K562 (cell line): ENCODE measurements around the gene IL20RA. TPM values are rescaled to one million over a fixed set of nuclear protein-coding genes. Genes with fewer than 3 reads are reported as not detected.

Experiments used
- ATAC-seq: fragments of 200-7000 bp; cut with Tn5 transposase; 3 replicates; pipeline ENCODE4 v1.9.1; 2020; ENCODE audit warnings: moderate library complexity
- BruUV-seq: library from RNA; stranded (reverse); fragments of 400-500 nt; replicated peaks from 2 replicates; lab custom pipeline; 2021; lab: Mats Ljungman, UMichigan
- CTCF ChIA-PET: fragments of 300-600 bp; formaldehyde crosslinking; extraction: SDS; loops from one replicate; lab custom pipeline; 2021; ENCODE audit warnings: low intra/inter-chr PET ratio; lab: Yijun Ruan, JAX
- POLR2A ChIA-PET: fragments of 300-600, 350-650 bp; sonication (Branson Sonifier 250); formaldehyde crosslinking; extraction: SDS; loops from one replicate; lab custom pipeline; 2021; ENCODE audit warnings: antibody characterized with exemption, inconsistent platforms; lab: Yijun Ruan, JAX
- DNase-seq, 4 experiments: peaks; one replicate each; pipeline versions ENCODE4 v3.0.0 to v3.0.0-alpha.2; 2011 to 2018; ENCODE audit warnings: low spot score in 3 of 4, mixed read lengths in 3 of 4; ENCODE audit errors: extremely low read depth in 1 of 4
- FAIRE-seq: peaks from 2 replicates; lab custom pipeline; 2011; peaks lifted over from hg19 to GRCh38; lab: Jason Lieb, UNC
- H2AFZ ChIP-seq: 2 replicates; pipeline ENCODE4 v1.6.0; 2011; ENCODE audit warnings: low read depth, low read length, control low read depth, inconsistent platforms
- H3K27ac ChIP-seq: fragments of 200-600 bp; 3 replicates; pipeline ENCODE4 v1.8.0; 2011; ENCODE audit warnings: low read depth, mild to moderate bottlenecking, control low read depth, inconsistent platforms, low read length, moderate library complexity, mixed read lengths; ENCODE audit errors: extremely low read depth
- H3K27me3 ChIP-seq, 2 experiments: fragments of 300-600 bp in 1 of 2; 2 replicates in 1 of 2; 3 replicates in 1 of 2; pipeline versions ENCODE4 v1.6.0 to v1.8.0; 2011; ENCODE audit warnings: inconsistent platforms in 2 of 2, low read length in 2 of 2, mild to moderate bottlenecking in 1 of 2, mixed read lengths in 1 of 2, moderate library complexity in 1 of 2; ENCODE audit not compliant: control insufficient read depth in 2 of 2, insufficient read depth in 2 of 2
- H3K36me3 ChIP-seq: fragments of 300-600 bp; 3 replicates; pipeline ENCODE4 v1.8.0; 2011; ENCODE audit warnings: mild to moderate bottlenecking, low read length, inconsistent platforms; ENCODE audit not compliant: control insufficient read depth, insufficient read depth
- H3K4me1 ChIP-seq, 2 experiments: fragments of 200-600 bp in 1 of 2; replicated peaks in 1 of 2; 2 replicates in 1 of 2; 3 replicates in 1 of 2; pipeline versions ENCODE4 v1.5.1 to v1.8.0; 2011; ENCODE audit warnings: inconsistent platforms in 2 of 2, low read length in 2 of 2, mild to moderate bottlenecking in 1 of 2, mixed read lengths in 1 of 2, moderate library complexity in 1 of 2; ENCODE audit not compliant: control insufficient read depth in 2 of 2, insufficient read depth in 2 of 2
- H3K4me2 ChIP-seq: 2 replicates; pipeline ENCODE4 v1.6.1; 2011; ENCODE audit warnings: low read length, control low read depth, inconsistent platforms, mixed read lengths; ENCODE audit not compliant: insufficient read depth
- H3K4me3 ChIP-seq: fragments of 200-600 bp; sonication (generic), shearing (Covaris generic); 2 replicates; pipeline ENCODE4 v1.5.1; 2016; ENCODE audit warnings: control low read depth, inconsistent platforms
- H3K79me2 ChIP-seq: fragments of 200-600 bp; 3 replicates; pipeline ENCODE4 v1.8.0; 2011; ENCODE audit warnings: low read length, inconsistent platforms; ENCODE audit not compliant: control insufficient read depth, insufficient read depth
- H3K9ac ChIP-seq, 2 experiments: 2 replicates each; pipeline versions ENCODE4 v1.6.0 to v1.6.1; 2011; ENCODE audit warnings: low read depth in 2 of 2, low read length in 2 of 2, control low read depth in 1 of 2, inconsistent platforms in 1 of 2, mild to moderate bottlenecking in 1 of 2, mixed read lengths in 1 of 2; ENCODE audit not compliant: insufficient read depth in 1 of 2
- H3K9me1 ChIP-seq: one replicate; pipeline ENCODE4 v1.6.0; 2011; ENCODE audit warnings: inconsistent platforms, mild to moderate bottlenecking, low read length, moderate library complexity; ENCODE audit not compliant: control insufficient read depth, insufficient read depth
- H3K9me3 ChIP-seq: replicated peaks from 2 replicates; pipeline ENCODE4 v1.5.1; 2011; ENCODE audit warnings: low read depth, low read length, inconsistent platforms; ENCODE audit not compliant: control insufficient read depth, insufficient read depth
- H4K20me1 ChIP-seq: replicated peaks from 2 replicates; pipeline ENCODE4 v1.6.1; 2011; ENCODE audit warnings: low read length, inconsistent platforms, mixed read lengths; ENCODE audit not compliant: control insufficient read depth, insufficient read depth
- ARID2 ChIP-seq: fragments of 450-650 bp; IDR thresholded peaks from 2 replicates; pipeline ENCODE4 v1.6.1; 2017; ENCODE audit warnings: antibody characterized with exemption, mild to moderate bottlenecking
- BMI1 ChIP-seq: fragments of 150-350 bp; IDR thresholded peaks from 2 replicates; pipeline ENCODE4 v1.6.1; 2014; ENCODE audit warnings: low read length
- MTA1 ChIP-seq: fragments of 450-650 bp; IDR thresholded peaks from 2 replicates; pipeline ENCODE4 v1.6.1; 2017; ENCODE audit warnings: borderline replicate concordance
- SRSF1 ChIP-seq: fragments of 200-400 bp; formaldehyde crosslinking; IDR thresholded peaks from 2 replicates; pipeline ENCODE4 v1.6.1; 2017; ENCODE audit warnings: mild to moderate bottlenecking, low read depth, low read length, moderate library complexity
- STAT5B ChIP-seq: fragments of 250-450 bp; sonication (Bioruptor Pico); IDR thresholded peaks from 2 replicates; pipeline ENCODE4 v1.8.0; 2021; ENCODE audit warnings: mild to moderate bottlenecking, inconsistent platforms
- TCFL5 ChIP-seq: fragments of 250-450 bp; sonication (Bioruptor Pico); conservative IDR thresholded peaks from 2 replicates; pipeline ENCODE4 v1.6.1; 2021; ENCODE audit warnings: mild to moderate bottlenecking, moderate library complexity, matching md5 sums
- WGBS: fragments of 100-300 bp; shearing (Covaris generic); methylation state at CpG from one replicate; pipeline ENCODE4 v1.1.6; 2016; ENCODE audit warnings: low coverage, mixed read lengths; ENCODE audit not compliant: insufficient coverage; ENCODE audit errors: missing lambda C conversion rate; 5-methylcytosine and 5-hydroxymethylcytosine counted together
- in situ Hi-C: fragments of 300-500 bp; cut with MboI; formaldehyde crosslinking; loops from 4 replicates; pipeline ENCODE4 v1.15.0; 2018; ENCODE audit warnings: inconsistent platforms, mixed read lengths
- intact Hi-C: fragments of 100-400 bp; cut with micrococcal nuclease; formaldehyde crosslinking; loops from 2 replicates; pipeline ENCODE4 v1.14.2; 2022
- polyA plus RNA-seq, 8 experiments: library from polyadenylated mRNA; depleted of rRNA in 4 of 8; stranded (reverse) in 5 of 8; unstranded in 3 of 8; fragments of >200 nt; fragmentation: Nextera tagmentation in 2 of 8; fragmentation: Illumina TruSeq in 1 of 8; extraction: Ambion mirVana in 2 of 8; extraction: Trizol in 1 of 8; gene quantifications; 2 replicates each; pipeline versions ENCODE4 v1.2.1 to v1.2.3, GENCODE V29; 2011 to 2014; ENCODE audit warnings: inconsistent platforms in 1 of 8, missing spikeins in 1 of 8
- total RNA-seq, 7 experiments: library from RNA; depleted of rRNA in 6 of 7; stranded (reverse); fragments of >200 nt in 6 of 7; fragmentation: Illumina TruSeq in 2 of 7; extraction: Trizol in 2 of 7; gene quantifications; 2 replicates each; pipeline versions ENCODE4 v1.2.1 to v1.2.3, GENCODE V29; 2011 to 2021; ENCODE audit warnings: low replicate concordance in 1 of 7

Gene IL20RA
- total and polyA plus RNA-seq, 9 of the 15 experiments (the other 6 are each of a cell fraction or from before 2014, with no cell fraction given): not detected

DNA sequence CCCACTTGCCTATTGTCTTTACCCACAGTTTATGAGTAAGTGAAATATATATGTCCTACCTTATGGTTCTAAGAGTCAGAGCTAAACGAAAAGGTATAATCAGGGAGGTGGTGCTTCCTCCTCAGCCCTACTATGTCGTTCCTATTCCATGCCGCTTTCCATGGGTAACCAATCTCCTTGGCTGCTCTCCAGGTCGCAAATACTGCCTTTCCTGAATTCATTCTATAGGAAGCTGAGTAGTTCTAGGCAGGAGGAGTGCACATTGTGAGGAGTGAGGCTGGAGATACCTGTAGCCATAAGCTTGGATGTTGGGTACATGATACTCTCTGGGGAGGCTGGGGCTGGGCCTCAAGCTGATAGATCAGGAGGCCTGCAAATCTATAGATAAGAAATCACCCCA is 5.8 kb downstream of the IL20RA start:
- intact Hi-C loops (no loop called here), in situ Hi-C loops (no loop called here)
- H4K20me1 ChIP-seq: no peaks in the 10 kb centered on the region
- ChIA-PET POLR2A (no interaction called here), CTCF (interaction anchor here (0.6 kb wide), 1 partner anchor 959 kb away, joined by 3 read pairs; no protein-coding TSS in a partner anchor)
- no peak overlapping the region for H3K4me2 ChIP-seq
- no peak overlapping the region for H3K27ac ChIP-seq
- TF ChIP-seq MTA1 (no peak), STAT5B (no peak), BMI1 (no peak), SRSF1 (no peak), TCFL5 (CRISPR knock-in tag) (no peak), ARID2 (no peak)
- H3K4me3 ChIP-seq: no peak overlapping the region
- no peak for ATAC-seq
- no peaks in the 10 kb centered on the region for H3K9me1 ChIP-seq
- FAIRE-seq: no peak
- WGBS: 0% methylated on average over 4 of the region's 4 CpGs
- no peak overlapping the region for H2AFZ ChIP-seq
- DNase-seq: no peak
- H3K9me3 ChIP-seq: no peaks in the 10 kb centered on the region
- no TSS peak for BruUV-seq
- H3K79me2 ChIP-seq: no peaks in the 10 kb centered on the region
- H3K9ac ChIP-seq: no peak overlapping the region
- peaks cover 0 to 2% of the 10 kb centered on the region in 2 experiments; a peak in 1 of 5 replicates for H3K4me1 ChIP-seq
- H3K36me3 ChIP-seq: no peaks in the 10 kb centered on the region
- H3K27me3 ChIP-seq: peaks cover 2 to 6% of the 10 kb centered on the region in 2 experiments; a peak in 3 of 5 replicates
